HCT116 (cell line): ENCODE measurements around the gene RPL15.

Experiments
- CBX3 ChIP-seq: IDR thresholded peaks from 2 replicates; pipeline ENCODE4 v1.6.1; 2012; ENCODE audit warnings: low read depth
- CEBPB ChIP-seq: IDR thresholded peaks from 2 replicates; pipeline ENCODE4 v1.6.1; 2012; ENCODE audit warnings: low read depth
- CTCF ChIP-seq, 3 experiments: fragments of 200-600 bp in 1 of 3; sonication (generic) in 1 of 3; IDR thresholded peaks in 2 of 3; conservative IDR thresholded peaks in 1 of 3; 2 replicates each; pipeline ENCODE4 v1.5.1; 2012 to 2017; ENCODE audit warnings: low read depth in 2 of 3, low read length in 2 of 3, antibody characterized with exemption in 1 of 3, borderline replicate concordance in 1 of 3, control low read depth in 1 of 3, mild to moderate bottlenecking in 1 of 3, mixed read lengths in 1 of 3, mixed run types in 1 of 3, moderate library complexity in 1 of 3; ENCODE audit not compliant: insufficient read depth in 1 of 3
- EGR1 ChIP-seq: IDR thresholded peaks from 2 replicates; pipeline ENCODE4 v1.6.1; 2012; ENCODE audit warnings: low read depth
- EZH2 ChIP-seq: fragments of 200-600 bp; sonication (generic); IDR thresholded peaks from 2 replicates; pipeline ENCODE4 v1.6.1; 2017; ENCODE audit warnings: antibody characterized with exemption, mixed run types
- EZH2phosphoT487 ChIP-seq: fragments of 200-600 bp; IDR thresholded peaks from 2 replicates; pipeline ENCODE4 v1.6.1; 2018; ENCODE audit warnings: antibody characterized with exemption, borderline replicate concordance
- FOSL1 ChIP-seq: IDR thresholded peaks from 2 replicates; pipeline ENCODE4 v1.6.1; 2012; ENCODE audit warnings: low read depth
- POLR2A ChIP-seq: IDR thresholded peaks from 2 replicates; pipeline ENCODE4 v1.7.0; 2011; ENCODE audit warnings: borderline replicate concordance; ENCODE audit not compliant: insufficient read depth, insufficient read length; ENCODE audit errors: extremely low read depth
- POLR2AphosphoS5 ChIP-seq: IDR thresholded peaks from 2 replicates; pipeline ENCODE4 v1.6.1; 2011; ENCODE audit warnings: mild to moderate bottlenecking, low read depth, low read length, moderate library complexity
- REST ChIP-seq: IDR thresholded peaks from 2 replicates; pipeline ENCODE4 v1.6.1; 2012; ENCODE audit warnings: low read depth
- SRF ChIP-seq: IDR thresholded peaks from 2 replicates; pipeline ENCODE4 v1.6.1; 2012; ENCODE audit warnings: low read depth
- ZBTB33 ChIP-seq: IDR thresholded peaks from 2 replicates; pipeline ENCODE4 v1.6.1; 2011; ENCODE audit warnings: mild to moderate bottlenecking, low read length, moderate library complexity; ENCODE audit not compliant: insufficient replicate concordance; ENCODE audit errors: extremely low read depth
- ZNF274 ChIP-seq: fragments of 200-500 bp; sonication (Bioruptor generic); IDR thresholded peaks from 2 replicates; pipeline ENCODE4 v1.6.1; 2014; ENCODE audit warnings: mild to moderate bottlenecking, low read depth, low read length, inconsistent platforms

GRCh38 chr3:23911397-23911796 is 5.5 kb upstream of the RPL15 start:
- TF ChIP-seq CBX3 (no peak), CTCF (IDR thresholded peaks at IDR 0.05 in 2 of 3, conservative IDR thresholded peaks at IDR 0.05 in 1 of 3; ENCODE audit: borderline replicate concordance in 1 of 3, insufficient read depth in 1 of 3, low read depth in 2 of 3, low read length in 2 of 3) (no peak), SRF (no peak), FOSL1 (no peak), ZNF274 (no peak), REST (no peak), EZH2 (no peak), ZBTB33 (no peak), EZH2phosphoT487 (no peak), POLR2AphosphoS5 (no peak), EGR1 (no peak), POLR2A (no peak), CEBPB (no peak)
